SU-DHL-6 (cell line): ENCODE results near the gene AKT1.

Experiments used
- H2AFZ ChIP-seq: fragments of 200-600 bp; sonication (generic); 2 replicates; pipeline ENCODE4 v1.6.1; 2014; ENCODE audit warnings: low read depth, mild to moderate bottlenecking, moderate library complexity, mixed read lengths, antibody characterized with exemption, low read length; ENCODE audit not compliant: severe bottlenecking
- H3F3A ChIP-seq: fragments of 200-600 bp; shearing (Covaris generic); 2 replicates; pipeline ENCODE4 v1.6.0; 2016; ENCODE audit warnings: antibody characterized with exemption, mild to moderate bottlenecking; ENCODE audit not compliant: insufficient read depth
- H3K27ac ChIP-seq: fragments of 200-600 bp; sonication (generic); 2 replicates; pipeline ENCODE4 v1.5.1; 2016; ENCODE audit warnings: low read depth, mild to moderate bottlenecking, low read length, moderate library complexity, mixed read lengths
- H3K27me3 ChIP-seq: fragments of 200-600 bp; sonication (generic), shearing (Covaris generic); 2 replicates; pipeline ENCODE4 v1.6.0; 2014; ENCODE audit warnings: mild to moderate bottlenecking, low read length
- H3K36me3 ChIP-seq: fragments of 200-600 bp; sonication (generic); 2 replicates; pipeline ENCODE4 v1.6.1; 2014; ENCODE audit warnings: mild to moderate bottlenecking, low read length, mixed read lengths
- H3K4me2 ChIP-seq: fragments of 300-600, 200-600 bp; shearing (Covaris generic), sonication (generic); 2 replicates; pipeline ENCODE4 v1.6.0; 2014; ENCODE audit warnings: low read length, low read depth, mild to moderate bottlenecking; ENCODE audit not compliant: poor library complexity, severe bottlenecking
- H3K4me3 ChIP-seq: fragments of 200-600 bp; sonication (generic); 2 replicates; pipeline ENCODE4 v1.5.1; 2014; ENCODE audit warnings: antibody characterized with exemption, low read length, mild to moderate bottlenecking, mixed read lengths; ENCODE audit not compliant: insufficient read depth, poor library complexity, severe bottlenecking
- H3K79me2 ChIP-seq: fragments of 200-600 bp; sonication (generic); 2 replicates; pipeline ENCODE4 v1.6.1; 2014; ENCODE audit warnings: mild to moderate bottlenecking, low read length, moderate library complexity; ENCODE audit not compliant: insufficient read depth
- H3K9ac ChIP-seq: fragments of 200-600 bp; sonication (generic); 2 replicates; pipeline ENCODE4 v1.7.0; 2014; ENCODE audit warnings: mild to moderate bottlenecking, low read length
- H3K9me2 ChIP-seq: fragments of 200-600 bp; sonication (generic); replicated peaks from 2 replicates; pipeline ENCODE4 v1.6.1; 2014; ENCODE audit warnings: low read length; ENCODE audit not compliant: insufficient read depth
- H3K9me3 ChIP-seq: fragments of 200-600 bp; sonication (generic); 2 replicates; pipeline ENCODE4 v1.6.1; 2014; ENCODE audit warnings: low read length, mixed read lengths; ENCODE audit not compliant: insufficient read depth
- H4K20me1 ChIP-seq: fragments of 200-600 bp; sonication (generic); 2 replicates; pipeline ENCODE4 v1.6.1; 2014; ENCODE audit warnings: low read depth, mild to moderate bottlenecking, antibody characterized with exemption, low read length, moderate library complexity, mixed read lengths
- EZH2phosphoT487 ChIP-seq: fragments of 200-600 bp; sonication (generic), shearing (Covaris generic); conservative IDR thresholded peaks from 2 replicates; pipeline ENCODE4 v1.6.1; 2018; ENCODE audit warnings: mild to moderate bottlenecking, antibody characterized with exemption, low read length, moderate library complexity, mixed read lengths
- TF ChIP-seq, protein P1 (sequence below): fragments of 200-600 bp; sonication (generic); IDR thresholded peaks from one replicate; pipeline ENCODE4 v1.5.1; 2017; ENCODE audit warnings: antibody characterized with exemption, mild to moderate bottlenecking, low read length, moderate library complexity; ENCODE audit not compliant: insufficient read depth, poor library complexity, severe bottlenecking

The AKT1 gene

DNA sequence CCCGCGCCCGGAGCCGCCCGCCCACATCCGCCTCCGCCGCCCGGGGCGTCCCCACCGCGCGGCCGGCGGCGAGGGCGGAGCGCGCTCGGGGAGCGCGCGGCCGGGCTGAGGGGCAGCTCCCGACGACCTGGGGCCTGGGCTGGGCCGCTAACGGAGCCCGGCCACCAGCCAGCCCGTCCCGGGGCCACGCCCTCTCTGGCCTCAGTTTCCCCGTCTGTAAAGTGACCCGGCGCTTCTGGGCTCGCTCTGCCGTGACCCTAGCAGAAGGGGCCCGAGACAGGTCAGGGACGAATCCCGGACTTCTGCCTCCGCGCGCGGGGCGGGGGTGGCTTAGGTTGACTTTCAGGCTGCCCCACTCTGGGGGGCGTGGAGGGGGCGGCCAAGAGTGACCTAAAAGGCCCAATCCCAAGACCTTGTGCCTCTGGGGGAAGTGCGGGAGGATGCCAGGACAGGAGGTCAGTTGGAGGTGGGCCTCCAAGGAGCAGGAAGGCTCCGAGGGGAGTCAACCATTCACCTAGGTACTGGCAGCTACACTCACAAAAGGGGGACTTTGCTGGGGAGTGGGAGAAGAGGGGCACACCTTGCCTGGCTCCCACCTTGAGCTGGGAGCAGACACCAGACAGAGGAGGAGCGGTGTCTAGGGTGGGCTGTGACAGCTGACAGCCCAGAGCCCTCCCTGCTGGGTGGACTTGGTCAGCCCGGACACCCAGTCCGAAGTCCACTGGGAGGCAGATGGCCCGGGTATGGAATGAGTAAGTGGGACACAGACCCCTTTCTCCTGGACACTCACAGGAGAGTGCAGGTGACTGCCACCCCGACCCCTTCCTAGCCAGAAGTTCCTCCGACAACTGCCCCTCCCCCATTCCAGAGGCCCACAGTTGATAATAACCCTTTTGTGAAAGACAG, 486 bp upstream of the AKT1 start:
- no peaks in the 10 kb centered on the region for H3K36me3 ChIP-seq
- no peaks in the 10 kb centered on the region for H3K27me3 ChIP-seq
- H3K4me3 ChIP-seq: peak overlapping the region; percentile 46
- H3K9ac ChIP-seq: peak overlapping the region; percentile 55
- H3K27ac ChIP-seq: no peak overlapping the region
- H4K20me1 ChIP-seq: no peaks in the 10 kb centered on the region
- H3K79me2 ChIP-seq: peaks cover 8% of the 10 kb centered on the region; the same call in 1 of the 2 replicates
- no peaks in the 10 kb centered on the region for H3K9me3 ChIP-seq
- H2AFZ ChIP-seq: peak overlapping the region; percentile 91
- no peaks in the 10 kb centered on the region for H3K9me2 ChIP-seq
- peak overlapping the region; percentile 56 for H3K4me2 ChIP-seq
- H3F3A ChIP-seq: peaks cover 19% of the 10 kb centered on the region
- TF ChIP-seq EZH2phosphoT487: no peak

DNA sequence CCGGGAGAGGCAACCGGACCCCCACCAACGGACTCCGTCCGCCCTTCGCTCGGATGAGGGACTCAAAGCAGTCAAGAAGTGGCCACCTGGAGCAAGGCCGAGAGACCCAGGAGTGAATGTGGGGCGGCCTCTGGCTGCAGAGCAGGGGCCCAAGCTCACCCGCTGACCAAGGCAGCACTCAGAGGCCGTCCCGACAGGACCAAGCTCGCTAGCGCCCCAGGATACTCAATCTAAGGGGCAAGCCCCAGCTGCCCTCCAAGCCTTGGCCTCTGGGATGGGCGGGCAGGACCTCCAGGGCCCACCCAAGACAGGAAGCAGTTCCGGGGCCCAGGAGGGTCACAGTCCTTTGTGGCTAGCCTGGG, 936 bp downstream of the AKT1 start:
- TF ChIP-seq EZH2phosphoT487: no peak
- TF ChIP-seq, protein P1, sequence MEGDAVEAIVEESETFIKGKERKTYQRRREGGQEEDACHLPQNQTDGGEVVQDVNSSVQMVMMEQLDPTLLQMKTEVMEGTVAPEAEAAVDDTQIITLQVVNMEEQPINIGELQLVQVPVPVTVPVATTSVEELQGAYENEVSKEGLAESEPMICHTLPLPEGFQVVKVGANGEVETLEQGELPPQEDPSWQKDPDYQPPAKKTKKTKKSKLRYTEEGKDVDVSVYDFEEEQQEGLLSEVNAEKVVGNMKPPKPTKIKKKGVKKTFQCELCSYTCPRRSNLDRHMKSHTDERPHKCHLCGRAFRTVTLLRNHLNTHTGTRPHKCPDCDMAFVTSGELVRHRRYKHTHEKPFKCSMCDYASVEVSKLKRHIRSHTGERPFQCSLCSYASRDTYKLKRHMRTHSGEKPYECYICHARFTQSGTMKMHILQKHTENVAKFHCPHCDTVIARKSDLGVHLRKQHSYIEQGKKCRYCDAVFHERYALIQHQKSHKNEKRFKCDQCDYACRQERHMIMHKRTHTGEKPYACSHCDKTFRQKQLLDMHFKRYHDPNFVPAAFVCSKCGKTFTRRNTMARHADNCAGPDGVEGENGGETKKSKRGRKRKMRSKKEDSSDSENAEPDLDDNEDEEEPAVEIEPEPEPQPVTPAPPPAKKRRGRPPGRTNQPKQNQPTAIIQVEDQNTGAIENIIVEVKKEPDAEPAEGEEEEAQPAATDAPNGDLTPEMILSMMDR: no peak
- Histone ChIP-seq H2AFZ (no peak overlapping the region), H3K4me2 (peak overlapping the region; percentile 88), H3K79me2 (peaks cover 8% of the 10 kb centered on the region; the same call in 1 of the 2 replicates), H3K36me3 (no peaks in the 10 kb centered on the region), H3K27me3 (no peaks in the 10 kb centered on the region), H3K9ac (peak overlapping the region; percentile 85), H3F3A (peaks cover 13% of the 10 kb centered on the region; the same call in 1 of the 2 replicates), H3K27ac (peak overlapping the region; percentile 36), H3K9me3 (no peaks in the 10 kb centered on the region), H3K9me2 (no peaks in the 10 kb centered on the region), H3K4me3 (peak overlapping the region; percentile 71), H4K20me1 (no peaks in the 10 kb centered on the region)

DNA sequence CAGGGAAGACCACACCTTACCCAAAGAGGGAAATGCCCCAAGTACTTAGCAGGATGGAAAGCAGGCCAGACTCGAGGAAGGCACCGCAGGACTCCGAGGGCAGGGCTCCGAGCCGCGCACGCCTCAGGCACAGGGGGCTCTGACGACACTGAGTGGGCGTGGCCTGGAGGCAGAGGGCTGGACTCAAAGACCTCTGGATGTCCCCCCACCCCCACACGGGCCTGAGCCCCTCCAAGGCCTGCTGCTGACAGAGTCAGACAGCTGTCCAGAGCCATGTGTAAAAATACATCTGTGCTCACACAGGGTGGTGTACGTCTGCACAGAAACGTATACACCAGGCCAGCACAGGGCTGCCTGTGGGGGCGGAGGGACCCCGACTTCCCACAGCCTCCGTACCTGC, 1.4 kb downstream of the AKT1 start:
- 0 out of 2 replicates have a peak, but pooled peaks cover 9% of the 10 kb centered on the region for H3F3A ChIP-seq
- no peaks in the 10 kb centered on the region for H4K20me1 ChIP-seq
- peak overlapping the region; percentile 88 for H3K4me2 ChIP-seq
- no peak overlapping the region for H3K27ac ChIP-seq
- peaks cover 8% of the 10 kb centered on the region; the same call in 1 of the 2 replicates for H3K79me2 ChIP-seq
- no peaks in the 10 kb centered on the region for H3K9me3 ChIP-seq
- H3K27me3 ChIP-seq: no peaks in the 10 kb centered on the region
- peak overlapping the region; percentile 85 for H3K9ac ChIP-seq
- no peak overlapping the region for H2AFZ ChIP-seq
- H3K4me3 ChIP-seq: peak overlapping the region; percentile 71
- no peak for TF ChIP-seq EZH2phosphoT487
- TF ChIP-seq, protein P1: no peak
- H3K9me2 ChIP-seq: no peaks in the 10 kb centered on the region
- no peaks in the 10 kb centered on the region for H3K36me3 ChIP-seq

DNA sequence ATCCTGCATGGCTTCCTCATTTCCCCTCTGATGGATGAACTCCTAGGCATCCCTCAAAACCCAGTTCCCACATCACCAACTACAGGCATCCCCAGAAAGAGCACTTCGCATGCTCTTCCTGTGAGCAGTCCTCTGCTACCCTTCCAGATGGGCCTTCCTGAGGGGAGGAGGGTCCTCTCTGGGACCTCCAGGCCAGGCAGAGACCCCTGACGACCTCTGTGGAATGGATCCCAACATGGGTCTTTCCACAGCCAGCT, 1.9 kb downstream of the AKT1 start:
- Histone ChIP-seq H3K27ac (no peak overlapping the region), H3K9me3 (no peaks in the 10 kb centered on the region), H3K4me2 (peak overlapping the region; percentile 88), H2AFZ (no peak overlapping the region), H3K79me2 (peaks cover 8% of the 10 kb centered on the region; the same call in 1 of the 2 replicates), H4K20me1 (no peaks in the 10 kb centered on the region), H3K27me3 (no peaks in the 10 kb centered on the region), H3K36me3 (no peaks in the 10 kb centered on the region), H3K9me2 (no peaks in the 10 kb centered on the region), H3K9ac (peak overlapping the region; percentile 7; the same call in 1 of the 2 replicates), H3K4me3 (no peak overlapping the region), H3F3A (0 out of 2 replicates have a peak, but pooled peaks cover 9% of the 10 kb centered on the region)
- no peak for TF ChIP-seq EZH2phosphoT487
- TF ChIP-seq, protein P1: no peak
